GM18907 (cell line): ENCODE data around the gene PVR.
"Not testable (repeated sequence)": the region's sequence is repeated elsewhere in the genome, so short reads cannot be mapped to it uniquely, and the experiment has no call there.

Experiments used
- ATAC-seq: cut with Tn5 transposase; IDR thresholded peaks from one replicate; pipeline ENCODE4 v1.9.1; 2021; ENCODE audit warnings: mild to moderate bottlenecking, moderate library complexity; ENCODE audit not compliant: unreplicated experiment

The PVR gene

DNA sequence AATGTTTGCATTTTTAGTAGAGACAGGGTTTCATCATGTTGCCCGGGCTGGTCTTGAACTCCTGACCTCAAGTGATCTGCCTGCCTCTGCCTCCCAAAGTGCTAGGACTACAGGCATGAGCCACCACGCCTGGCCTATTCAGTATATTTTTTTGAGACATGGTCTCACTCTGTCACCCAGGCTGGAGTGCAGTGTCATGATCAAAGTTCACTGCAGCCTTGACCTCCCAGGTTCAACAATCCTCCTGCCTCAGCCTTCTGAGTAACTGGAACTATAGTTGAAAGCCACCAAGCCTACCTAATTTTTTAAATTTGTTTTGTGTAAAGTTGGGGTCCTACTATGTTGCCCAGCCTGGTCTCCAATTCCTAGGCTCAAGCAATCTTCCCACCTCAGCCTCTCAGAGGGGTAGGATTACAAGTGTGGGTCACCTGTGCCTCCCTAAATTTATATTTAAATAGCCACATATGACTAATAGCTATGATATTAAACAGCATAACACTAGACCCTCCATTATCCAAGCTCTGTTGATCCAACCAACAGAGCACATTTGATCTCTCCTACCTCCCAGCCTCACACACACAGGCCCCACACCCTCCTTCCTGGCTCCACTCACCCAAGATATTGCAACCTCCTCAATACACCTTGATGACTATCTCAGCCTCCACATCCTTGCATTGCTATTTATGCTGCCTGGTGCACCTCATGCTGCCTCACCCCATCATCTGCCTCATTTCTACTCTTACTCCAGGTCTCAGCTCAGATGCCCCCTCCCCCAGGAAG lies 25.5 kb downstream of the PVR start:
- ATAC-seq = no peak

DNA sequence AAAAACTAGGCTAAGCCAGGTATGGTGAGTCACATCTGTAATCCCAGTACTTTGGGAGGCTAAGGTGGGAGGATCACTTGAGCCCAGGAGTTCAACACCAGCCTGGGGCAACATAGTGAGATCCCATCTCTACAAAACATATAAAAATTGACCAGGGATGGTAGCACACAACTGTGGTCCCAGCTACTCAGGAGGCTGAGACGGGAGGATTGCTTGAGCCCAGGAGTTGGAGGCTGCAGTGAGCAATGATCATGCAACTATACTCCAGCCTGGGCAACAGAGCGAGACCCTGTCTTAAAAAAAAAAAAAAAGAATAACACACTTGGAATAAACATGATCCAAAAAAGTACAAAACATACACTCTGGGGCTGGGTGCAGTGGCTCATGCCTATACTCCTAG lies 26.3 kb downstream of the PVR start:
- not testable (repeated sequence) for ATAC-seq

DNA sequence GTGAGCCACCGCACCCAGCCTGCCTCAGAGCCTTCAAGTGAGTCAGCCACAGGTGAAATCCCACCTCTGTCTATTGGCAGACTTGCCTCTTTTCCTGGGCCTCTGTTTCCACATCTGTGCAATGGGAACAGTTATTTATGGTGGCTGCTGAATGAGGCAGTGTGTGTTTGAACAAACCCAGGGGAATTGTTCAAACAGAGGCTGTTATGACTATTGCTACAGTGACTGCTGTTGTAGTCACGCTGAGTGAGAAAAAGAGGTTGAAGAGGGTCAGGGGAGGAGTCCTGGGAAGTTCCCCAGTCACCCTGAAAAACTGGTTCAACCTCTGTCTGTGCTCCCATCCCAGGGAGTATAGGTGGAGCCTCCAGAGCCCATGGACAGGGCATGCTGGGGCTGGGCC lies 27.7 kb downstream of the PVR start, which contains the start of gene CEACAM19:
CEACAM19 (plus strand) TSS at position 83 of the 400 bp plus-strand sequence. CDS start 450 bp downstream, outside the sequence.
- ATAC-seq = no peak

DNA sequence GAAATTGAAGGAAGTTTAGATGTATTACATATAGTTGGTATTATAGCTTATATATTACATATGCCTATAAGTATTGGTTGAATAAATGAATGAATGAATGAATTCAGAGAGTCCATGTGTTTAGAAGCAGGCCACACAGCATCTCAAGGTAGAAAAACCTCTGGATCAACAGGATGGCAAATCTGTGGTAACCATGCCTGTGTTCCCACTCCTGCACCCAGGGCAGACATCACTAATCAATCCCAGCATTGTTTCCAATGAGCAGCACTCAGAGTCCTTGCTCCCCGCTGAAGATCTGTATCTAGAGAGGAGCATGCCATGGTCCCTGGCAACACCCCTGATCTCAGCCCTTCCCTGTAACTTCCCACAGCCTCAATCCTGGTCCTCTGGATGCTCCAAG lies 28.5 kb downstream of the PVR start:
- ATAC-seq = no peak

DNA sequence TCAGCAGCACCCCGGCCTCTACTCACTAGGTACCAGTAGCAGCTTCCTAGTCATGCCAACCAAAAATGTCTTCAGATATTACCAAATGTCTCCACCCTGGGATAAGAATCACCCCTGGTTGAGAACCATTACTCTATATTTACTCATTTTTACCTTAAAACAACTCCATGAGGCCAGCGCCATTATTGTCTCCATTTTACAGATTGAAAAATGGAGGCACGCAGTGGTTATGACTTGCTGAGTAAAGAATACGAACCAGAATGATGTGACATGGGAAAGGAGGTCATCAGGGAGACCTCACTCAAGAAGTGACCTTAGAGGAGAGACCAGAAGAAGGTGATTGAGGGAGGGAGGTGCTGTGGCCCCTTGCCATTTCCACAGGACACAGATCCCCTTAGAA lies 29.8 kb downstream of the PVR start:
- no peak for ATAC-seq

DNA sequence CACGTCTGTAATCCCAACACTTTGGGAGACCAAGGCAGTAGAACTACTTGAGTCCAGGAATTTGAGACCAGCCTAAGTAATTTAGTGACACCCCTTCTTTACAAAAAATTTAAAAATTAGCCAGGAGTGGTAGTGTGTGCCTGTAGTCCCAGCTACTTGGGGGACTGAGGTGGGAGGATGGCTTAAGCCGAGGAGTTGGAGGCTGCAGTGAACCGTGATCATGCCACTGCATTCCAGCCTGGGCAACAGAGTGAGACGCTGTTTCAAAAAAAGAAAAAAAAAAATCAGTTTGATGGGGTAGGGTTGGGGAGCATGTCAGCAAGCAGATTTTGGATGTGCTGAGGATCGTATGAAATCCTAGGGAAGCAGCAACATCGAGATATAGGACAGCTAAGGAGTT lies 31.8 kb downstream of the PVR start:
- ATAC-seq = no peak

DNA sequence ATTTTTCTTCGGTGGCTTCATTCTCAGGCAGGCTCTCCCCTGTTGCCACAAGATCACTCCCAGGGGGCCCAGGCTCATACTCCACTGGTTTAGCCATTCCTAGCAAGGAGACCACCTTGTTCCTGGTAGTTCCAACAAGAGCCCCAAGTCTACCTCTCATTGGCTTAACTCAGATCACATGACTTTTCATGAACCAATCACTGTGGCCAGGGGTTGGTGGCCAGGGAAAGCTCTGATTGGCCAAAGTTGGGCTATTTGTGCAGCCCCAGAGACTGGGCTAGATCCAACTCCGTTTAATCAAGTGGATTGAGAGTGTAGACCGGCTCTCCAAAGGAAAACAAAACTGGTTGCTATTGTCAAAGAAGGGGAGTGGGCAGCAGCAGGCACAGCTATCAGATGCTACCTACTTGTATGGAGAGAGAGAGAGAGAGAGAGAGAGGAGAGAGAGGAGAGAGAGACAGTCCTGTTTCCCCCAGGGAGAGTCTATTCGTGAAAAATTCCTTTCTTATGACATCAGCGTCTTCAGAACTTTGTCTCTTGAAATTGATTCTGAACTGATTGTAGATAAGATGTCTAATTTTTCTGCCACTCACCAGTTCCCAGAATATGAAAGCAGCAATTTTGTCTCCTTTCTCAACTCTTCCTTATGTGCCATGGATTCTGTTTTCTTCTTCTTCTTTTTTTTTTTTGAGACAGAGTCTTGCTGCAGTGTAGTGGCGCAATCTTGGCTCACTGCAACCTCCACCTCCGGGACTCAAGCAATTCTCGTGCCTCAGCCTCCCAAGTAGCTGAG lies 33.5 kb downstream of the PVR start:
- ATAC-seq = no peak

DNA sequence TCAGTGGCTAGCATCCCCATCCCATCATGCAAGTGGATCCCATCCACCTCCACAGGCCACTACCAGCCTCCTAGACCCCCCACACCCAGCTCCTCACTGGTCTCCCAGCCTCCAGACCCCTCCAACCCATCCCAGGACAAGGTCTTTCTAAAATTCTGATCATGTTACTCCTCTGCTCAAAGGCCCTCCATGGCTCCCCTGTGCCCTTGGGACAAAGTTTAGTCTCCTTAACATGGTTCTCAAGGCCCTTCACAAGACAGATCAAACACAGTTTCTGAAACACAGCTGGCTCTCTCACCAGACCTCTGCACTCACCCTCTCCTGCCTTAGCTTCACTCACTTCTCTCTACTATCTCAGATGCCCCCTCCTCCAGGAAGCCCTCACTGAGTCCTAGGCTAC lies 36.8 kb downstream of the PVR start:
- ATAC-seq = no peak

DNA sequence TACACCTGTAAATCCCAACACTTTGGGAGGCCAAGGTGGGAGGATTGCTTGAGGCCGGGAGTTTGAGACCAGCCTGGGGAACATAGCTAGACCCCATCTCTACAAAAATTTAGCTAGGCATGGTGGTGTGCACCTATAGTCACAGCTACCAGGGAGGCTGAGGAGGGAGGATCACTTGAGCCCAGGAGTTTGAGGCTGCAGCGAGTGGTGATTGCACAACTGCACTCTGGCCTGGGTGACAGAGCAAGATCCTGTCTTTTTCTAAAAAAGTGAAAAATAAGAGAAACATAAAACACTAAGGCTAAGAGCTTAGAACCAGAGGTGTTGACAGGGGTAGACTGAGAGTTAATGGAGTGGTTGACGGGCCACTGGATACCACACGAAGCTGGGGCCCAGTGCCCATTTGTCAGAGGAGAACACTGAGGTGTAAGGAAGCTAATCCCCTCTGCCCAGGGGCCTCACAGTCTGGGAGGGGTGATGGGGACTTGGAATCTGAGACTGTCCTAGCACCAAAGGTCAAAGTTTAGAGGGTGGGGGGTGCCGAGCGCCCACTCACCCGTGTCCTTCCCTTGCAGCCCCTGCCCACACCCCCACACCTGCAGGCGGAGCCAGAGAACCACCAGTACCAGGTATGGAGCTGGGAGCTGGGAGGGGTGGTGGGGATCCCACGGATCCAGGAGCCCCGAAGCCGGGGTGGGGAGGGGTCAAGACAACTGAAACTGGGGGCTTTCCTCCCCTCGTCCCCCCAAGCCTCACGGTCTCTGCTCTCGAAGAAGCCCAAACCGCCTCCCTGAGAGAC lies 38.5 kb downstream of the PVR start:
- ATAC-seq = no peak

DNA sequence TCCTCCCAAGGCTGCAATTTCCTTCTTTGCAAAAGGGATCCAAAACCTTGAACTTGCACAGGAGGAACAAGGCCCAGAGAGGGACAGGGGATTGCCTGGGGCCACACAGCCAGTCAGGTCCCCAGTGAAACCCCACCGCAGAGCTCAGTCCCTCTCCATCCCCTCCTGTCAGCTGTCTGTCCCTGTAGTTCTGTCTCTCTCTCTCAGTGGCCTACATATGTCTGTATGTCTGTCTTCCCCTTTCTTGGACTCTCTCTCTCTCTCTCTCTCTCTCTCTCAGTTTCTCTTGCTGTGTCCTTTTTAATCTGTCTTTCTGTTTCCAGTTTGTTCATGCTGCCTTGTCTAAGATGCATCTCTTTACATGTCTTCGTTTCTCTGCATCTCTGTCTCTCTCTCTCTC lies 39.1 kb downstream of the PVR start:
- ATAC-seq = no peak

DNA sequence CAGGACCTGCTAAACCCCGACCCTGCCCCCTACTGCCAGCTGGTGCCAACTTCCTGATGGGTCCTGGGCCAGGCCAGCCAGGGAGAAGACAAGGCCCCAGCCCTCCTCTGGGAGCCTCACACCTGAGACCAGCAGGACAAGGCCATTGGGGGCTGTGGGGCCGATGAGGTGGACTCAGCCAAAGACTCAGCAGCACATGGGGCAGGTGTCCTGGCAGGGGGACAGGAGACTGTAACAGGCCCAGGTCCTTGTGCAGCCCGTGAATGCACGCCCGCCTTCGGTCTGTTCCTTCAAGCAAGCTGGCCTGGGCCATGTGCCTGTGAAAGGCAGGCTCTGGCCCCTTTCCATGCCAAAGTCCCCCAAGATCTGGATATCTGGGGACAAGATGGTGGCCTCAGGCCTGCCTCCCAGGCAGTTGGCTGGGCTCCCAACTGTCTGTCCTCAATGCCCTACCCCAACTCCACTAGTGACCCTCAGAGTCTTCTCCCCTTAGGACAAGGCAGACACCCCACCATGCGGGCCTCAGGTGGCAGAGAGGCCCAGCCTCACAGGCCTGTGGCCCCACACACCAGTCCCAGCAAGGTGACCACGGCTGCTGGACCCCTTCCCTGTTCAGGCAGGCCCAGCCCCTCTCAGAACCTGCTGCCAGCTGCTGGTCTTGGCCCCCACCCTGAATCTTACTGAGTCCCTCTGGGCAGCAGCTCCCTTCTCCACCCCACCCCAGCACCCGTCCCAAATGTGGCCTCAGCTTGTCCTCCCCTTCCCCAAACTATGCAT lies 39.9 kb downstream of the PVR start:
- no peak for ATAC-seq

DNA sequence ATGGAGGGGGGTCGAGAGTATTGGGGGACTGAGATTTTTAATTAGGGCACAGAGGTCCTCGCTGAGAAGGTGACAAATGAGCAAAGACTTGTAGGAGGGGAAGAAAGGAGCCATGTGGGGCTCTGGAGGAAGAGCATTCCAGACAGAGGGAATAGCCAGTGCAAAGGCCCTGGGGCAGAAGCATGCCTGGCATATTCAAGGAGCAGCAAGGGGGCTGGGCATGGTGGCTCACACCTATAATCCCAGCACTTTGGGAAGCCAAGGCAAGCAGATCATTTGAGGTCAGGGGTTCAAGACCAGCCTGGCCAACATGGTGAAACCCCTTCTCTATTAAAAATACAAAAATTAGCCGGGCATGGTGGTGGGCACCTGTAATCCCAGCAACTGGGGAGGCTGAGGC lies 40.7 kb downstream of the PVR start:
- ATAC-seq = not testable (repeated sequence)

DNA sequence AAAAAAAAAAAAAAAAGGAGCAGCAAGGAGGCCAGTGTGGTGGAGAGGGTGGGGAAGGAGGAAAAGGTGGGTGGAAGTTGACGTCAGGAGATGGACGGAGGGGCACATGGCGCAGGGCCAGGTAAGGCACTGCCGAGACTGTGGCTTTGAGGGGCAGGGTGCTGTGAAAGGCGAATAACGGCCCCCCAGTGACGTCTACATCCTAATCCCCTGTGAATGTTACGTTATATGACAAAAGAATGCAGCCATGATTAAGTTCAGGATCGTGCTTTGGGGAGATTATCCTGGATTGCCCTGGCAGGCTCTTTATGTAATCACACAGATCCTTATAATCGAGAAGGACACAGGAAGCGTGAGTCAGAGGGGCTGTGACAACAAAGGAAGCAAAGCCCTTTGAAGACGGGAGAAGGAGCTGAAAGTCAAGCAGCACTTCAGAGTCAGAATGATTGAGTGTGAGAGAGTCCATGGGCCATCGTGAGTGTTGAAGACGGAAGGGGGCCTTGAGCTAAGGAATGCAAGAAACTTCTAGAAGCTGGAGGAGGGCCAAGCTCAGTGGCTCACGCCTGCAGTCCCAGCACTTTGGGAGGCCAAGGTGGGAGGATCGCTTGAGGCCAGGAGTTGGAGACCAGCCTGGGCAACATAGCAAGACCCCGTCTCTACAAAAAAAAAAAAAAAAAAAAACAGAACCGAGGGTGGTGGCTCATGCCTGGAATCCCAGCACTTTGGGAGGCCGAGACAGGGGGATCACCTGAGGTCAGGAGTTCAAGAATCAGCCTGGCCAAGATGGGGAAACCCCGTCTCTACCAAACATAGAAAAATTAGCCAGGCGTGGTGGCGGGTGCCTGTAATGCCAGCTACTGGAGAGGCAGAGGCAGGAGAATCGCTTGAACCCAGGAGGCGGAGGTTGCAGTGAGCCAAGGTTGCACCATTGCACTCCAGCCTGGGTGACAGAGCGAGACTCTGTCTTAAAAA lies 41.5 kb downstream of the PVR start:
- ATAC-seq = no peak

DNA sequence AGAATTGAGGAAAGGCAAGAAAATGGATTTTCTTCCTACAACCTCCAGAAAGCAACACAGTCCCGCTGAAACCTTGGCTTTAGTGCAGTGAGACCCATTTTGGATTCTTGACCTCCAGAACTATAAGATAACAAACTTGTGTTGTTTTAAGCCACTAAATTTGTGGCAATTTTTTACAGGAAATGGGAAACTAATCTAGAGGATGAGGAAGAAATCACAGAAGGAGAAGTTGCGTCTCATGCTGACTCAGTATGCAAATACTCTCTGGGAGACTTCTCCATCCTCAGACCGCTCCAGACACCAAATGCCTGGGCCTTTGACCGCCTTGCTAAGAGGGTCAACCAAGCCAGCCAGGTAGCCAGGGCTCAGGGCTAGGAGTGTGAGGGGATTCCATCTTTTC lies 42.2 kb downstream of the PVR start:
- no peak for ATAC-seq

DNA sequence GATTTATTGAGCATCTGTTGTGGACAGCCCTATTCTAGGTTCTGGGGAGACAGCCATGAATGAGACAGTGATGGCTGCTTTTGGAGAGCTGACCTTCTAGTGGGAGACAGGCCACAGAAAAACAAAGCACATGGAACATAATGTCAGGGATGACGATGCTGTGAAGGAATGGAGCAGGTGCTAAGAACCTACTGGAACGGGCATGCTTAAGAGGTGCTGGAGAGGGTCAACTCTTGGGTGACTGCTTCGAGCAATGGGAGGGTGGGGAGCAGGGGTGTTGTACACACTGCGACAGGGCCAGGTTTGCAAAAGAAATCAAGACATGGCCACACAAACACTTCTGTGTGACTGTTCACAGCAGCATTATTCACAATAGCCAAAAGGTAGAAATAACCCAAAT lies 43.2 kb downstream of the PVR start:
- no peak for ATAC-seq

DNA sequence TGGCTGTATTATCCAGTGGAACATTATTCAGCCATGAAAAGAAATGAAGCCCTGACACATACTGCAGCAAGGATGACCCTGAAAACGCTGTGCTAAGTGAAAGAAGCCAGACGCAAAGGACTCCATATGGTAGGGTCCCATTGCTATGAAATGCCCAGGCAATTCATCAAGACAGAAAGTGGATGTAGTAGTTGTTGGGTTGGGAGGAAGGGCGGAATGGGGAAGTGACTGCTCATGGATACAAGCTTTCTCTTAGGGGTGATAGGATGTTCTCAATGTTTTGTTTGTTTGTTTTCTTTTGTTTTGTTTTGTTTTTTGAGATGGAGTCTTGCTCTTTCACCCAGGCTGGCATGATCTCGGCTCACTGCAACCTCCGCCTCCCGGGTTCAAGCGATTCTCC lies 44.2 kb downstream of the PVR start:
- ATAC-seq = no peak

DNA sequence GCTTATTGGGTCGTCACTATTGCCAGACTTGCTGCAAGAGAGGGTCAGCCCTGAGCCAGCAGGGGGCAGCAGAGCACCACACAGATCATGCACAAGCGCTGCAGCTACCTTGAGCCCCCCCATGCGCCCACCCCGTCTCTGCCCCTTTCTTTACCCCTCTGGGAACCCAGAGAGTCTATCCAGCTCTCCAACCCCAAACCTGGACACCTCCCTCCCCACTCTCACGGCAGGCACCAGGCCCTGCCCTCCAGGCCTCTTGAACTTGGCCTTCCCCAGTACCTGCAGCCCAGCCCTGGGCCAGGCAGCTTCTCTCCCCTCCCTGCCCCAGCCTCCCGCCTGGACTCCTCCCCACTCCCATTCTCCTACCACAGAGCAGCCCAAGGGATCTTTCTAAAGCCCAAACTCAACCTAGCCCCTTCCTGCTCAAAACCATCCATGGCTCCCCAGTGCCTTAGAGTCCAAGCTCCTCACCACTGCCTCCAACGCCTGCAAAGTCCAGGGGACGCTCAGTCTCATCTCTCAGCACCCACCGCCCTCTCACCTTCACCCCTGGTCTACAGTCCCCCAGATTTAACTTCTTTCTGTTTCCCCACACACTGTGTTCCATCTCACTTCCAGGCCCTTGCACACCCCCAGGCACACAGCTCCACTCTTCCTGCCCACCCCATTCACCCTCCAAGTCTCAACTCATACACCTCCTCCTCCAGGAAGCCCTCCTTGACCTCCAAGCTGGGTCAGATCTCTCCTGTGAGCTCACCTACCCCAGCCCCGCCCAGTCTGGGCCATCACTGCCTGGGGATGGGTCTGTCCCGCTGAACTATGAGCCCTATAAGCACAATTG lies 45.8 kb downstream of the PVR start:
- no peak for ATAC-seq

DNA sequence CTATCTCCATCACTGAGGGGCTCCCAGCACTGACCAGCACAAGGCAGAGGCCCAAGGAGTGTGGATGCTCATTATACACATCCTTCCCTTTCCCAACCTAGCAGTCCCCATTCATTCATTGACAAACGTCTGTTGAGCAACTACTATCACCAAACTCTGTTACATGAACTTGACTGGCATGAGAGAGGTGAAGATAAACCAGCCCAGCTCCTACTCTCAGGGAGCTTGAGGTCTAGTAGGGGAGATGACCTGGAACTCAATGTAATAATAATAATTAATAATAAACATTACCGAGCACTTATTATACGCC lies 46.4 kb downstream of the PVR start:
- no peak for ATAC-seq

DNA sequence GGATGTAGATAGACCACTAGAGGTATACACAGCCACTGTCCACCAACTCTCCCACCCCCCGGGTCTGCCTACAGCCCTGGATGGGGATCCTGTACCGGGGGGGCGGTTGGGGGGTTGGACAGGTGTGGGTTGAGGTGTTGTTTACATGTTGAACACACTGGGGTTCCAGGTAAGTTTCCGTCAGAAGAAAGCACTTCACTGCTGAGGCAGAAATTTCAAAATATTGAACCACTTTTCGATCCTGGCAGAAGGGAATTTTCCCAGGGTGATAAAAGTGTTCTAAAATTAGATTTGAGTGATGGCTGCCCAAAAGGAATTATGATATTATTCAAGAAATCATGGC lies 48.6 kb downstream of the PVR start:
- peak; percentile 16 for ATAC-seq
